ENCODE results near the gene PCDHGC4. TPM values are rescaled to one million over a fixed set of nuclear protein-coding genes. Genes with fewer than 3 reads are reported as not detected.

Gene PCDHGC4
- total RNA-seq, 8 experiments from 2014 or later: 0.46 to 6.7 (median 4.8) TPM

DNA sequence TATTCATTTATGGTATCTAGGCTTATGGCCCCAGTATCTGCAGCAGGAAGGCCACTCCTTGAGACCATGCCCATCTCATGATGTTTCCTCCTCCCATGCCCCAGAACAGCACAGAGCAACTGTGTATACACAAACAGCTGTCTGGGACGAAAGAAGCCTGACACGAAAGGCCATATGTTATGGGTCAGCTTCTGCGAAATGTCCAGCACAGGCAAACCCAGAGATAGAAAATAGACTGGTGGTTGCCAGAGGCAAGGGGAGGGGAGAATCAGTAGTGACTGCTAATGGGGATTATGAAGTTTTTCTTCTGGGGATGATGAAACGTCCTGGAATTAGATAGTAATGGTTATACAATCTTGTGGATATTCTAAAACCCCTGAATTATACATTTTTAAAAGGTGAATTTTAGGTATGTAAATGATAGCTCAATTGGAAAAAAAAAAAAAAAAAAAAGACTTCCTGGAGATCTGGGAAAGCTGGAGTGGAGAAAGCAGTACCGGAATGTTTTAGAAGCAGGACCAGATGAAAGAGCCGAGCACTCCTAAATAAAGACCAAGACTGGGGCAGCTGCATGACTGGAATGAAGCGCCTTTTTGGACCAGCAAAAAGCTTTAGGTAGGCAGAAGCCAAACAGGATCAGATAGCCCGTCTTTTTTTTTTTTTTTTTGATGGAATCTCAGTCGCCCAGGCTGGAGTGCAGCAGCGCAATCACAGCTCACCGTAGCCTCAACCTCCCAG, 33.2 kb downstream of the PCDHGC4 start:
- in situ Hi-C loops (cut with MboI; ENCODE audit: low pct_unique_long_range_greater_than_20kb in 2 of 9, low sequenced_read_pairs in 9 of 9, unreplicated experiment in 9 of 9): no loop called here
- Histone ChIP-seq H3K27ac (no peak overlapping the region), H3K4me3 (no peak overlapping the region), H3K4me1 (replicated peaks in 1 of 2) (peaks cover 26 to 27% of the 10 kb centered on the region in 2 donors)
- no peak for ATAC-seq (replicated peaks in 6 of 8)
- 51 to 94% (median 91%) methylated on average over 3 to 11 of the region's 11 CpGs for WGBS, 10 experiments

DNA sequence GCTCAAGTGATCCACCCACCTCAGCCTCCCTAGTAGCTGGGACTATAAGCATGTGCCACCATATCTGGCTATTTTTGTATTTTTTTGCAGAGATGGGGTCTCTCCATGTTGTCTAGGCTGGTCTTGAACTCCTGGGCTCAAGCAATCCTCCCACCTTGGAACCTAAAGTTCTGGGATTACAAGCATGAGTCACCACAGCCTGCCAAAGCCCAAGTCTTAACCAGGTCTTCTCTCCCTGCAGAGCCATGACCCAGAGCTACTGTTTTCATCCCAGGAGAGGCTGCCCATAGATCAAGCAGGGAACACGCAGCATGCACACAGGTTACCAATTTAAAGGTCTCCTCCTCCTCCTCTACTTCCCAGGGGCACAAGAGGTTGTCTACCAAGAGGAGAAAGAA, 33.8 kb downstream of the PCDHGC4 start:
- H3K4me3 ChIP-seq: no peak overlapping the region
- whole genome bisulfite sequencing, 10 experiments: 100% methylated on average over 1 of the region's 1 CpG; no CpG with 5 or more reads in 8 of the 10 experiments
- H3K4me1 ChIP-seq (replicated peaks in 1 of 2): peaks cover 26 to 27% of the 10 kb centered on the region in 2 donors
- H3K27ac ChIP-seq: no peak overlapping the region
- no peak for ATAC-seq (replicated peaks in 6 of 8)
- in situ Hi-C loops (cut with MboI; ENCODE audit: low pct_unique_long_range_greater_than_20kb in 2 of 9, low sequenced_read_pairs in 9 of 9, unreplicated experiment in 9 of 9): no loop called here

DNA sequence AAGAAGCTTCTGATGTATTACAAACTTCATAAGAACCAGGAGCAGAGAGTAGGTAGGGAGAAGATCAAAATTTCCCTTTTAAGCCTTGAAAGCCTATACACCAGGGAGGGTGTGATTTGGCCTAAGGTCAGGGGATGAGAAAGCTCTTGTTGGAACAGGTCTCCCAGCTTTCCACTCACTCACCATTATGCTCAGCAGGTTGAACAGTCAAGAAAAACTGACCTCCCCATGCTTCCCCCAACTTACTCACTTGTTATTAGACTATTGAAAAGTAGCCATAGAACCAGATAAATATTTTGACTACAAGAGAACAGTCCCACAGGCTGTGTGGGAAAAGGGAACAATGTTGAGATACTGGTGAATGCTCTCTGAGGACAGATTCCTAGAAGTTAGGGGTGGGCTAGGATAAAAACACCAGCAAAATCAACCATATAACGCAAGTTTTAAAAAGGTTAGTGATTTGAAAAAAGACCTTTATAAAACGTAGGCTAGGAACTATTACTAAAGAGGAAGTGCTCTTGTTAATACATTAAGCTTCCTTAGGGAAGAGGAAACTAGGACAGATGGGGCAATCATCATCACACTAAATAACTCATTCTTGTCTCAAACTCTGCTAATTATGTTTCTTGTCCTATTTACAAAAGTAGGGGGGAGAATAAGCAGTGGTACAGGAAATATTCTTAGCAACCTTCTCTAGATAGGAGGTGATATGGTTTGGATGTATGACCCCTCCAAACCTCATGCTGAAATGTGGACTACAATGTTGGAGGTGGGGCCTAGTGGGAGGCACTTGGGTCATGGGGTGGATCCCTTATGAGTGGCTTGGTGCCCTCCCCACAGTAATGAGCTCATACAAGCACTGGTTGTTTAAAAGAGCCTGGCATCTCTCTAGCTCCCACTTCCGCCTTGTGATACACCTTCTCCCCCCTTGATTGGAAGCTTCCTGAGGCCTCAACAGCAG, 35.1 kb downstream of the PCDHGC4 start:
- no peak for ATAC-seq (replicated peaks in 6 of 8)
- in situ Hi-C loops (cut with MboI; ENCODE audit: low pct_unique_long_range_greater_than_20kb in 2 of 9, low sequenced_read_pairs in 9 of 9, unreplicated experiment in 9 of 9): loop anchor here in 1 of 9 experiments (10.0 kb wide), 1 partner anchor 115 kb away; the partner anchor contains the start of genes PCDHGA9 and PCDHGB6
- Histone ChIP-seq H3K4me1 (replicated peaks in 1 of 2) (peaks cover 25 to 27% of the 10 kb centered on the region in 2 donors), H3K4me3 (no peak overlapping the region), H3K27ac (no peak overlapping the region)
- 40 to 95% (median 90%) methylated on average over 1 to 3 of the region's 3 CpGs for WGBS, 10 experiments

DNA sequence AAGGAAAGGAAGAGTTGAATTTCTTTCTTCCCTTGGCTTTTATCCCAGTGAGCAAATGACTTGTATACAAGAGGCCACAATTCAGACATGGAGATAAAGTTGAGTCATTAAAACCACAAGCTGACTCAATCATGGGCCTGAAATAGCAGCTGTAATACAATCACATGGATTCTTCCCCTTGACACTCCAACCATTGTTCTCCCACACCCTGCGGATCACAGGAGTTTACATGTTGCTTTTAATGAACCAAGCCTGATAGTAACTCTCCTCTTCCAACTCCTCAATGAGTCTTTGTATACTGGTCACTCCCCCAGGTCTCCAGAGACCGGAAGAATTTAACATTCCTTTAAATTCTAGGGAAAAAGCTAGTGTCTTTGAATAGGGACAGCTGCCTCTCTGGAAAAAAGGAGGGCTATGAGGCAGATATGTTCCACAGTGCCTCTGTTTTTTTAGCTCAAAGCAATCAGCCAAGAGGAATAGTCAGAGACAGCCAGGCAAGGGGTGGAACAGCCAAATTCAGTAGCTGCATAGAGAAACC, 36.5 kb downstream of the PCDHGC4 start:
- Histone ChIP-seq H3K4me1 (replicated peaks in 1 of 2) (peaks cover 23 to 27% of the 10 kb centered on the region in 2 donors), H3K4me3 (no peak overlapping the region), H3K27ac (peak overlapping the region in 1 of 2 donors; percentile 62)
- WGBS, 10 experiments: 0 to 45% (median 20%) methylated on average over 1 to 2 of the region's 2 CpGs; no CpG with 5 or more reads in 2 of the 10 experiments
- peak; percentile 43 to 83 (median 80) for ATAC-seq (replicated peaks in 6 of 8)
- in situ Hi-C loops (cut with MboI; ENCODE audit: low pct_unique_long_range_greater_than_20kb in 2 of 9, low sequenced_read_pairs in 9 of 9, unreplicated experiment in 9 of 9): loop anchor here in 1 of 9 experiments (10.0 kb wide), 1 partner anchor 117 kb away; the partner anchor contains the start of genes PCDHGA9 and PCDHGB6

DNA sequence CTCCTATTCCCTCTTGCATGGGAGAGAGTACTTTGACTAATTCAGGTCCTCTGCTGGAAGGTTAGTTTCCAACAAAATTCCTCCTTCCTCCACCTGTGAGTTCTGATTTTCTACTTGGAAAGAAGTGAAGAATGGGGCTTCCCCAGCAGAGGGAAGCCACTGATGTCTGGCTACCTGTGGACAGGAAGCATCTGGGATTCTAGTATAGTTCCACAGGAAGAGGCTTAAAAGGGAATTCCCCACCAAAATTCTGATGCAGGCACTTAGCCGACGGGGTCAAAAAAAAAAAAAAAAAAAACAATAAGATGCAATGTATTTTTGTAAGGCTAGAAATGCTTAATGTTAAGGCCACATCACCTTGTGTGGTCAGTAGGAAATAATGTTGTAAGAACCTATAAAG, 37.5 kb downstream of the PCDHGC4 start:
- ATAC-seq (replicated peaks in 6 of 8): no peak
- in situ Hi-C loops (cut with MboI; ENCODE audit: low pct_unique_long_range_greater_than_20kb in 2 of 9, low sequenced_read_pairs in 9 of 9, unreplicated experiment in 9 of 9): loop anchor here in 1 of 9 experiments (10.0 kb wide), 1 partner anchor 118 kb away; the partner anchor contains the start of genes PCDHGA9 and PCDHGB6

DNA sequence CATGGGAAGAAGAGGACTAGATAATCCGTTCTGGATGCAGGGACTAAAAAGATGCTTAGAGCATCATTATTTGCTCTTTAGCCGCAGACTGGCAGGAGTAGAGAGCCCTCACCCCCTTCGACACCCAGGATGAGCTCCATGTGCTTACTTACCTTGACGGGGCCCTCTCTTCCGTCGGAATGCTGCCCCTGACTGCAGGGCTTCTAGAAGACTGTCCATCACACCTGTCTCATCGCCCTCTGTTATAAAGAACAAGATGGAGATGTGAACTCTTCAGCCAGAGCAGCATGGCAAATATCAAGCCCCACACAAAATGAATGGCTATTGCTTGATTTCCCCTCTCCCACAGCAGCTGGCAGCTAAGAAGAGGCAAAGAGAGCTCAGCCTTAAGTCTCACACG, 39.2 kb downstream of the PCDHGC4 start:
- in situ Hi-C loops (cut with MboI; ENCODE audit: low pct_unique_long_range_greater_than_20kb in 2 of 9, low sequenced_read_pairs in 9 of 9, unreplicated experiment in 9 of 9): loop anchor here in 1 of 9 experiments (10.0 kb wide), 1 partner anchor 119 kb away; the partner anchor contains the start of genes PCDHGA9 and PCDHGB6
- Histone ChIP-seq H3K4me3 (no peak overlapping the region), H3K4me1 (replicated peaks in 1 of 2) (peaks cover 23 to 27% of the 10 kb centered on the region in 2 donors), H3K27ac (no peak overlapping the region)
- ATAC-seq (replicated peaks in 6 of 8): no peak
- WGBS, 10 experiments: 66 to 100% (median 83%) methylated on average over 2 to 8 of the region's 8 CpGs; no CpG with 5 or more reads in 2 of the 10 experiments

More for the DNA sequence above, 37.5 kb downstream of the PCDHGC4 start:
- Histone ChIP-seq H3K27ac (no peak overlapping the region), H3K4me1 (replicated peaks in 1 of 2) (peaks cover 23 to 27% of the 10 kb centered on the region in 2 donors), H3K4me3 (no peak overlapping the region)
- WGBS, 10 experiments: 33 to 100% (median 97%) methylated on average over 1 to 2 of the region's 2 CpGs; no CpG with 5 or more reads in 2 of the 10 experiments

DNA sequence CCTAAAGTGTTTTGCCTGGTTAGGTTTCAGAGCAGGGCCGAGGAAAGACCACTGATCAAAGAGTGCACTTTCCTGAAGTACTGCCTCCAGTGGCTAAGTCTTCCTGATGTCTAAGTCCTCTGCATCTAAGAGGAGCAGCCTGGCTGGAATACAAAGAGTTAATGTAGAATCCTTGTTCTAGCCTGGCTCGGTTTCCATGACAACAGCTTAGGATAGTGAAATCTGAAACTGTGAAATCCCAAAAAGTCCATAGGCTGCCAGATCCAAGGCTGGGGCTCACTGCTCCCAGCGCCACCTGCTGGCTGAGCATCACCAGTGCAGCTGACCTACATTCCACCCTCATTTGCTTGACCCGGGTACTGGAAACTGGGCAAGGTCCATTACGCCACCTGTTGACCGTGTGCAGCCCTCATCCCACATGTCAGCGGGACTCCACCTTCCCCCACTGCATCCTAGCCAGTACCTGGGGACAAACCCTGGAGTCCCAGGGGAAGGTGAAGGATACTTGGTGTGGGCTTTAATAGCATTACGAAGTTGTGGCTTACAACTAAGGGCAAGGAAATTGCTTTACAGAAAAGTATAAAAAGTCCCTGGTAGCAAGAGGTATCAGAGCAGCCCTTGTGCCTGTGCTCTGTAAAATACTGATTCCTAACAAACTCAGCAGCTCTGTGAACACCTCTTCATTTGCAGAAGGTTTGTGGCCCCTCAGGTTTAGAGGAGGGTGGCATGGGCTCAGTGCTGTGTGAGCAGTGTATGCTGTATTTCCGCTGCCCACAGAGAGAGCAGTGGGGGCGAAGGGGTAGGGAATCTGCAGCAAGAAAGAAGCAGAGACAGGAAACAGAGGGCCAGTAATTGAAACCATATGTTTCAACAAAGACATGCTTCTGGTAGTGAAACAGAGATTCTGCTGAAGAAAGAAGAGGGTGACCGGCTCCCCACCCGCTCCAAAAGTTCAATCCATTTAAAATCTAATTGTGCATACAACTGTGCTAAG, 40.1 kb downstream of the PCDHGC4 start:
- Histone ChIP-seq H3K4me1 (replicated peaks in 1 of 2) (peaks cover 23 to 27% of the 10 kb centered on the region in 2 donors), H3K4me3 (no peak overlapping the region), H3K27ac (no peak overlapping the region)
- ATAC-seq (replicated peaks in 6 of 8): peak; percentile 48 to 93 (median 85)
- in situ Hi-C loops (cut with MboI; ENCODE audit: low pct_unique_long_range_greater_than_20kb in 2 of 9, low sequenced_read_pairs in 9 of 9, unreplicated experiment in 9 of 9): loop anchor here in 5 of 9 experiments (10.0 to 25.0 kb wide), 2 partner anchors 113 to 120 kb away; partner anchors contain the start of genes PCDHGA9 (in 5 of the 5), PCDHGB6 (in 5 of the 5), PCDHGA10 (in 4 of the 5) and PCDHGA11 (in 4 of the 5)
- 0 to 63% (median 39%) methylated on average over 1 to 9 of the region's 12 CpGs; no CpG with 5 or more reads in 1 of the 10 experiments for WGBS, 10 experiments

DNA sequence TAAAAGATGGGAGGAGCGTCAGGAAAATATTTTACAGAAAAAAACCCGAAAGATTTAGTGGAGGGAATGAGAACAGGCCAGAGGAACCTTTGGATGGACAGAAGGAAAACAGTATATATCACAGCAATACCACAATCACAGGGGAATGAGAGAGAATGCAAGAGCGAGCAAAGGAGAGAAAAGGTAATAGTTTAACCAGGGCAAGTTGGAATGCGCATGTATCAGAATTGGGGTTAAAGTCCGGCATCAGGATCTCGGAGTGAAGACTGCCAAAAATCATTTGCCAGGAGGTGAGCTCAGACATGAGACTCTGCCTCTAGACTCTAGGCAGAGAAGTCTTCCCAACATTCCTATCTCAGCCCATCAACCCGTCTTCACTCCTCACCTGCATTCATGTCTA, 40.8 kb downstream of the PCDHGC4 start:
- Histone ChIP-seq H3K4me1 (replicated peaks in 1 of 2) (peaks cover 21 to 26% of the 10 kb centered on the region in 2 donors), H3K27ac (no peak overlapping the region), H3K4me3 (no peak overlapping the region)
- no peak for ATAC-seq (replicated peaks in 6 of 8)
- in situ Hi-C loops (cut with MboI; ENCODE audit: low pct_unique_long_range_greater_than_20kb in 2 of 9, low sequenced_read_pairs in 9 of 9, unreplicated experiment in 9 of 9): loop anchor here in 5 of 9 experiments (10.0 to 25.0 kb wide), 2 partner anchors 113 to 121 kb away; partner anchors contain the start of genes PCDHGA9 (in 5 of the 5), PCDHGB6 (in 5 of the 5), PCDHGA10 (in 4 of the 5) and PCDHGA11 (in 4 of the 5)
- 19 to 92% (median 67%) methylated on average over 1 to 7 of the region's 7 CpGs for WGBS, 10 experiments

DNA sequence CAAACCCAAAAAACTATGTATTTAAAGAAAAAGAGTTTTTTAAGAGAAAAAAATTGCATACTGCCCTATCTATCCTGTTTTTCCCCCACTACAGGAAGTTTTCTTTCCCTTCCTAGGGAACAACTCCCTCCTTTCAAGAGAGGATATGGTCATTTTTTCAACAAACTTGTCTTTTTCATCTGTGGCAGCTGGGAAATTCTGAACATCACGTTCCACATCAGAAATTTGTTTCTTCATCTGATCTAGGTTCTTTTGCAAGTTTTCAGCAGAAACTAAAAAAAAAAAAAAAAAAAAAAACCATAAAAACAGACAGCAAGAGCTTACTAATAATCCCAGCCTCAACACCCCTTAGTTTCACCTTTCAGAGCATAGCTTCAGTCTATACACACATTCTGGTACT, 42.6 kb downstream of the PCDHGC4 start:
- H3K27ac ChIP-seq: no peak overlapping the region
- ATAC-seq (replicated peaks in 6 of 8): no peak
- WGBS, 10 experiments: 0 to 100% (median 83%) methylated on average over 1 of the region's 1 CpG; no CpG with 5 or more reads in 2 of the 10 experiments
- peaks cover 9 to 15% of the 10 kb centered on the region in 2 donors for H3K4me1 ChIP-seq (replicated peaks in 1 of 2)
- in situ Hi-C loops (cut with MboI; ENCODE audit: low pct_unique_long_range_greater_than_20kb in 2 of 9, low sequenced_read_pairs in 9 of 9, unreplicated experiment in 9 of 9): loop anchor here in 5 of 9 experiments (10.0 to 25.0 kb wide), 2 partner anchors 115 to 123 kb away; partner anchors contain the start of genes PCDHGA9 (in 5 of the 5), PCDHGB6 (in 5 of the 5), PCDHGA10 (in 4 of the 5) and PCDHGA11 (in 4 of the 5)
- no peak overlapping the region for H3K4me3 ChIP-seq

DNA sequence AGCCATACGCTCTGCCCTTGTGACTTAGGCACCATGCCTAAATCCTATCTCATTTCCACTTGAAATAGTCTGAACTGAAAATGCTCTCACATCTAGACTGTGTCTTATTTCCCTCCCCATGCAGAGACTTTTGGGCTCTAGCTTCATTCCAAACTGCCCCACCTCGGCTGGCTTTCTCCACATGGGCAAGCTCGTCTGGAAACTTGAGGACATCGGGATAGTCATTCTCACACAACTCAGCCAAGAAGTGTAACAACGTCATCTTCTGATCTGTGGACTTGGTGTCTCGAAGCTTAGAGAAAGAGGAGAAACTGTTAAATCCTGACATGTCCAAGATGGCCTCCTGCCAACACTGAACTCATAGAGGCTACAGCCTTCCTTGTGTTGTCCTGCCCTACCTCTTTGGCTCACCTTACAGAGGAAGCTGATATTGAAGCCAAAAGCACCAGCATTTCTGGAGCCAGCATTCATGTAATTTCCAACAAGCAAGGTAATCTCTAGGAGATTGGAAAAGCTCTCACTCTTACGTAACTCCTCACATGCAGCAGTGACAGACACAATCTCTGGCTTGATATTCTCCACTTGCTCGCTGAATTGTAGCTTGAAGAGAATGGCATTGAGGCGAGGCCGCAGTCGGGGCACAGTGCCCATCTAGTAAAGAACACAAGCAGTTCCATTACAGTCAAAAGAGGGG, 43.6 kb downstream of the PCDHGC4 start:
- WGBS, 10 experiments: 30 to 100% (median 95%) methylated on average over 1 to 10 of the region's 11 CpGs; no CpG with 5 or more reads in 1 of the 10 experiments
- in situ Hi-C loops (cut with MboI; ENCODE audit: low pct_unique_long_range_greater_than_20kb in 2 of 9, low sequenced_read_pairs in 9 of 9, unreplicated experiment in 9 of 9): loop anchor here in 5 of 9 experiments (10.0 to 25.0 kb wide), 2 partner anchors 116 to 124 kb away; partner anchors contain the start of genes PCDHGA9 (in 5 of the 5), PCDHGB6 (in 5 of the 5), PCDHGA10 (in 4 of the 5) and PCDHGA11 (in 4 of the 5)
- Histone ChIP-seq H3K4me1 (replicated peaks in 1 of 2) (peaks cover 9 to 15% of the 10 kb centered on the region in 2 donors), H3K27ac (no peak overlapping the region), H3K4me3 (no peak overlapping the region)
- ATAC-seq (replicated peaks in 6 of 8): peak in 1 of 8 experiments; percentile 1

All from motor neuron (in vitro differentiated cells).